Sciatic nerve (tissue), 2 donors: Measurements from ENCODE around the gene RNF186. TPM values are rescaled to one million over a fixed set of nuclear protein-coding genes. Genes with fewer than 3 reads are reported as not detected.
"Not testable (repeated sequence)": the region's sequence is repeated elsewhere in the genome, so short reads cannot be mapped to it uniquely, and the experiment has no call there.

Source experiments
- ATAC-seq: fragments of 200-7000 bp; cut with Tn5 transposase; one replicate; pipeline ENCODE4 v1.9.1; 2020; ENCODE audit warnings: mild to moderate bottlenecking, moderate library complexity
- DNase-seq: peaks from one replicate; pipeline ENCODE4 v3.0.0-alpha.2; 2020; ENCODE audit warnings: low spot score
- intact Hi-C: fragments of 100-400 bp; cut with DNase I; formaldehyde crosslinking; loops from one replicate; pipeline ENCODE4 v1.14.2; 2022
- total RNA-seq: library from RNA; stranded (reverse); fragmentation: NEBNext Ultra II Directional; extraction: Animal tissue kit (Norgen Biotek cat#: 25700); gene quantifications from one replicate; pipeline ENCODE4 v1.2.1, GENCODE V29; 2021
- donor health status: DM: no; HTN: no; CAD: no.
- donor health status: DM: no; HTN: no; CAD: no.

RNF186 gene
- total RNA-seq, 1 donor from 2014 or later: not detected

DNA sequence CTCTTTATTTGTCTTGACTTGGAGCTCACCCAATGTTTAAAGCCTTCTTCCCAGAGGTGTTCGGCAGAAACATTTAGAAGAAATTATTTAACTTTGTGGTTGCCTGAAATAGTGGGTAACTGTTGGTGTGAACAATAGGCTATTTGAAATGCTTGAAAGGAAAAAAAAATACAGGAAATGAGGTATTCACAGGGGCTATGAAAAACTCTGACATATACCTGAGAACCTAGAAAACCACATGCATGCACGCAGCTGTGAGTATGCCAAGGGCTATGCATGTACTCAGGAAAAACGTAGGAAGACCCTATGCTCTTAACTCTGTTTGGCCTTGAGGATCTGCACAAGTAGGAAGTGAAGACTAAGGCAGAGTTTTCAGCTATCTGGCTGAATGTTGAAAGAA is 16.4 kb upstream of the RNF186 start:
- DNase-seq: no peak
- intact Hi-C loops: no loop called here
- no peak for ATAC-seq

DNA sequence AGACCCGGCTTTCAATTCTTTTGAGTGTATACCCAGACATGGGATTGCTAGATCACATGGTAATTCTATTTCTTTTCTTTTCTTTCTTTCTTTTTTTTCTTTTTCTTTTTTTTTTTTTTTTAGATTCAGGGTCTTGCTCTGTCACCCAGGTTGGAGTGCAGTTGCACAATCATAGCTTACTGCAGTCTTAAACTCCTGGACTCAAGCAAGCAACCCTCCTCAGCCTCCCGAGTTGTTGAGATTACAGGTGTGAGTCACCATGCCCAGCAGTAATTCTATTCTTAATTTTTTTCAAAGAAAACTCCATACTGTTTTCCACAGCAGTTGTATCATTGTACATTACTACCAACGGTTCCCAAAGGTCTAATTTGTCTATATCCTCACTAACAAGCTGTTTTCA is 13.5 kb upstream of the RNF186 start:
- DNase-seq: no peak
- no peak for ATAC-seq
- intact Hi-C loops: no loop called here

DNA sequence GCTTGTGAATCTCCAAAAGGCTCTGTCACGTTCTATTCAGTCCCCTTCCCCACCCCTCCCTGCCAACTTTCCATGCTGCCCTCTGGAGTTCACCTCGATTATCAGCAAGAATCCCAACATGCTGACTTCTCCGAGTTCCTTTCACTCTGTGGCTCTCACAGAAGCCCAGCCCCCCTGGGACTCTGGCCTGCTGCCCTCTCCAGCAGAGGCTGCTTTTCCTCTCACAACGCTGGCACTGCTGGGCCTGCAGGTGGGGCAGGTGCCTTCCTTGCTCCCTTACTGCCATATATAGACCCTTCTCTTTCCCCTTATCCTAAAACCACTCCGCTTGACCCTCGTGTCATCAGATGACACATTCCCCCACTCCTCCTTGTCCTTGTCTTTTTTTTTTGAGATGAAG is 10.2 kb upstream of the RNF186 start:
- ATAC-seq (no peak), DNase-seq (no peak)
- intact Hi-C loops: no loop called here

DNA sequence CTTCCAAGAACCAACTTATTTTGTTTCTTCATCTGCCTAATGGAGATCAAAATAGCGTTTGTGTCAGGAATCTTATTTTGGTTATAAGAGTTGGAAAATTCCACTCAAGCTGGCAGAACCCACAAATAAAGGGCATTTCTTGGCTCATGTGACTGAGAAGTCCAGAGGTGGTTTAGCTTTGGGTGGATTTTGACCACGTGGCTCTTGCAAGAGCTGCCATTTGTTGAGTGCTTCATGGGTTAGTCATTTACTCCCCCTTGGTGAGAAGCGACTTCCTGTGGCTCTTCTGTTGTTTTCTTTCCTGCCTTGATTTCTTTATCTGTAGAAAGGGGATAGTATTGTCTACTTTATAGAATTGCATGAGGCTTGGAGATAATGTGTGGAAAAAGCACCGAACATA is 9.5 kb upstream of the RNF186 start:
- intact Hi-C loops: no loop called here
- ATAC-seq (no peak), DNase-seq (no peak)

DNA sequence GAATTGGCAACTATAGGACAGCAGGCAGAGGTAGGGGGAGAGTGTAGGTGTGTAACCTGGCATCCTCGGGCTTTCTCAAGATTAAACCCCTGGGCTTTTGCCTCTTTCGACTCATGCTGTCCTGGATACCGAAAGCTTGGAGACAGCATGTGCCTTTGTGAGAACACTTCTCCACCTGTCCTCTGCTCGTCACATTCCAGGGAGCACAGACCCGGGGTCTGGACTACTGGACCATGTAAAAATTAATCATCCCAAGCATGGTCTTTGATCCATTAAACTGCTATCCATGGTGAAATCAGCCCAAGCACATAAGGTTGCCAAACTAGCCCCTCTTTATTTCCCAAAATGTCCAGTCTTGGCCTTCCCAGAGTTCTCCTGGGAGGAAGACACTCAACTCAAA is 9.0 kb upstream of the RNF186 start:
- ATAC-seq: no peak
- no peak for DNase-seq
- intact Hi-C loops: no loop called here

DNA sequence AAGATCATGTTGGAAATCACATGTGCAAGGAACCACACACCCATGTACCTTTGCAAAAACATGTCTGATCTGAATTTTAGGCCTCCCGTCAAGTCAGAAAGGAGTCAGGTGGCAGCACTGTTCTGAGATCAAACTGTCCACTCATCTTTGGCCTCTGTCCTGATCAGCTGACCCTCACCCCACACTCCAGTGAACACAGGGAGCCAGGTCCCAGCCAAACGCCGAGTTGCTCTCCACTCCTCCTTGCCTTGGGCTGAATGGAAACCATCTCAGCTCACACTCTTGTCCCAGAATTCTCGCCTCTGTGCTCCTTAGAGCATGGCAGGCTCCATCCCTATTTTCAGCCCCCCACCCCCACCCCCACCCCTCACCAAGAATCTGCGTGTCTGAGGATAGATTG is 4.6 kb upstream of the RNF186 start:
- intact Hi-C loops: loop anchor here (10.0 kb wide), 1 partner anchor 55 kb away; no protein-coding TSS in a partner anchor
- DNase-seq: no peak
- no peak for ATAC-seq

DNA sequence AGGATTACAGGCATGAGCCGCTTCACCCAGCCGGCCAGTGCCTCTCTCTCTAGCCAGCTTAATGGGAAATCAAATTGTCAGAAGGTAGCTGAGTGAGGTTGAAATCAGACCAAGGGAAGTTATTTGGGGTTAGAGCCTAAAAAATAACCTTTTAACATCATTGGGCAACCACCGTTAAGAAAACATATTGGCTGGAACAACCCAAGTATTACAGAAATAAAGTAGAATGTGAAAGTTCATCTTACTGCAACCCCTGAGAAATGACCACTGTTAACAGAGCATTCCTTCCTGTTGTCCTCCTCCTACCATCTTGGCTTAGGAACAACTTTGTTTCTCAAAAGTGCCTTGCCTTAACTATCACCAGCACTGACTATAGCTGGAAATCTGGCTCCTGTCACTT is 3.2 kb upstream of the RNF186 start:
- DNase-seq (no peak), ATAC-seq (peak; percentile 64)
- intact Hi-C loops: loop anchor here (10.0 kb wide), 1 partner anchor 54 kb away; no protein-coding TSS in a partner anchor

DNA sequence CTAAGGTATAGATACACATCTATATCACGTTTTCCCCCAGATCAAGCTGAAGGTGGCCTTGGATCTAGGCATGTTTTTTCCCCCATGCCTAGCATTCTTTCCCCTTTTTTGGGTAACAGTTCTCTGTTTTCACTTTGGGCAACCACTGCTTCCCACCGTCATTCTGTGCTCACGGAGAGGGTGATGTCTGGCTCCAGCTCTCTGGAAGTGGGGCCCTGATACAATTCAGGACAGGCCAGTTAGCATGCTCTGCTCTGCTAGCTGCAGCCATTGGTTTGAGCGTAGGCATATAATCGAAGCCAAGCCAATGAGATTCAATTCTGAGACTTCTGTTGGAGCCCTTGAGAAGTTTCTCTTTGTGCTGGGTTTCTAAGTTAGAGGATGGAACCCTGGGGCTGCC is 2.1 kb upstream of the RNF186 start:
- intact Hi-C loops: loop anchor here (10.0 kb wide), 1 partner anchor 52 kb away; no protein-coding TSS in a partner anchor
- DNase-seq: no peak
- no peak for ATAC-seq

DNA sequence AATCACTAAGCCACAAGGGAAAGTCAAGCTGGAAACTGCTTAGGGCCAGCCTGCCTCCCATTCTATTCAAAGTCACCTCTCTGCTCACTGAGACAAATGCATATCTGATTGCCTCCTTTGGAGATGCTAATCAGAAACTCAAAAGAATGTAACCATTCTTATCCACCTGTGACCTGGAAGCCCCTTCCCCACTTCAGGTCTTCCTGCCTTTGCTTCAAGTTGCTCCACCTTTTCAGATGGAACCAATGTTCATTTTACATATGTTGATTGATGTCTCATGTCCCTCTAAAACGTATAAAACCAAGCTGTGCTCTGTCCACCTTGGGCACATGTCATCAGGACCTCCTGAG is 1.6 kb upstream of the RNF186 start:
- intact Hi-C loops: loop anchor here (10.0 kb wide), 1 partner anchor 52 kb away; no protein-coding TSS in a partner anchor

DNA sequence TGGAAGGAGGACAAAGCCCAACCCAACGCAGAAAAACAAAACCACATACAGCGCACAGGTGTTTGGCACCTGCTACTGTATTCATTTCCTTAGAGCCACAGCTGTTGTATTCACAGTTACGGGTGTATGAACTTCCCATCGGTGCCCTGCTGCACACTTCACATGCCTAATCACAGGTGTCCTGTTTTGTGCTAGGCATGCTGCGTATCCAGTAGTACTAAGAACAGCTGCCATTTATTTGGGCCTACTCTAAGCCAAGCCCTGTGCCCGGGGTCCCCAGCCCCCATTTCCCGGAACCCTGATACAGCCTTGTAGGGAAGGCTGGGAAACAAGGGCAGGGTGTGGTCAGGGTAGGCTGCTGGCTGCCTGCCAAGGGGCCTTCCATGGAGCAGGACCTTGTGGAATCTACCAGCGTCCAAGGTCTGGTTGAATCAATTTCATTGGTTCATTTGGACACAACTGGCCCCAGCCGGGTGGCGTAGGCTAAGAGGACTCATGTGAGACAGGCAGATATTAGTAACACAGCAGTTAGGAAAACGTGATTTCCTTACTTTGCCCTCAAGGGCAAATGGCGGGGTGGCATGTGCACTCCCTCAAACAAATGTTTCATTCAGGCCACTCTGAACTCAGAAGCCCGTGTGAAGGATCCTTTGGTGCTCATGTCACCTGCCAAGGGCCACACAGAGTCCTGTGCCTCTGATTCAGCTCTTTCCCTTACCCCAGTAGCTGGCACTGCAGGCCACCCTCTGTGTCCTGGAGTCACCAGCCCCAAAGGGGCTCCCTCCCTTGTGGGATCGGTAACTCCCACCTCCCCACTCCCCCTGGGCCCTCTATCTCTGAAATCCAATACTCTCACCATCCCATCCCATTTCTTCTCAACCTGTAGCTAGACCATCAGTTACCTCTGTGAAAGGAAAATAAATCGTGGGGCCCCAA is 986 bp upstream of the RNF186 start:
- no peak for ATAC-seq
- DNase-seq: no peak
- intact Hi-C loops: loop anchor here (10.0 kb wide), 1 partner anchor 51 kb away; no protein-coding TSS in a partner anchor

More for the DNA sequence above, 1.6 kb upstream of the RNF186 start:
- not testable (repeated sequence) for ATAC-seq, DNase-seq

DNA sequence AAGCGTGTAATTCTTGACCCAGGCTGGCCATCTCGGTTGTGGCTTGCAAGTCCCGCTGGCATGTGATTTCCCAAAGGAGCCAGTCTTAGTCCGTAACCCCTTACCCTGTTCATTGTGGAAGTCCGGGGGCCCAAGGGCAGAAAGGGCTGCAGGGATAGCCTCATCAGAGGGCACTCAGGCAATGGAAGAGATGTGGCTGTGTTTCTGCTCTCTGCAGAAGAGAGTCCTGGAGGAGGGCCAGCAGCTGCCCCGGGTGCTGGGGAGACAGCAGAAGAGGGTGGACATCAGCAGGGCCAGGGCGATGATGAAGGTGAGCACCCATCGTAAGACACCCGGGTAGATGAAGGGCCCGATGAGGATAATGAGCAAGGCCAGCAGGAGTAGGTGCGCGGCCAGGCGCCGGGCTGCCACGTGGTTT is 830 bp downstream of the RNF186 start:
- ATAC-seq: no peak
- intact Hi-C loops: loop anchor here (10.0 kb wide), 1 partner anchor 49 kb away; no protein-coding TSS in a partner anchor
- DNase-seq: no peak

DNA sequence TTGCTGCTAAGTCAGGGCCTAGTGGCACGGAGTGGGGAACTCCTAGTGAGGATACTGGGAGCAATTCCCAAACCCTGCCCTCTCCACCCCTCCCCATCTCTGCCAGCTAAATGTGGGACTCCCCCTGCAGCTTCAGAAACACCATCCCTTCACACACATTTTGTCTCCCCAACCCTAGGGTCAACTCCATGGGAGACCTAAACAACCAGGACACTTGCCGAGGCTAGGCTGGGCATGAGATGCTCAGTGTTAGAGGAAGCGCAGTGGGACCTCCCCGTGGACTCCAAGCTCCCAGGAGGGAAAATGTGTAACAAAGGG is 1.5 kb downstream of the RNF186 start:
- intact Hi-C loops: loop anchor here (10.0 kb wide), 1 partner anchor 49 kb away; no protein-coding TSS in a partner anchor
- no peak for DNase-seq
- ATAC-seq: no peak

DNA sequence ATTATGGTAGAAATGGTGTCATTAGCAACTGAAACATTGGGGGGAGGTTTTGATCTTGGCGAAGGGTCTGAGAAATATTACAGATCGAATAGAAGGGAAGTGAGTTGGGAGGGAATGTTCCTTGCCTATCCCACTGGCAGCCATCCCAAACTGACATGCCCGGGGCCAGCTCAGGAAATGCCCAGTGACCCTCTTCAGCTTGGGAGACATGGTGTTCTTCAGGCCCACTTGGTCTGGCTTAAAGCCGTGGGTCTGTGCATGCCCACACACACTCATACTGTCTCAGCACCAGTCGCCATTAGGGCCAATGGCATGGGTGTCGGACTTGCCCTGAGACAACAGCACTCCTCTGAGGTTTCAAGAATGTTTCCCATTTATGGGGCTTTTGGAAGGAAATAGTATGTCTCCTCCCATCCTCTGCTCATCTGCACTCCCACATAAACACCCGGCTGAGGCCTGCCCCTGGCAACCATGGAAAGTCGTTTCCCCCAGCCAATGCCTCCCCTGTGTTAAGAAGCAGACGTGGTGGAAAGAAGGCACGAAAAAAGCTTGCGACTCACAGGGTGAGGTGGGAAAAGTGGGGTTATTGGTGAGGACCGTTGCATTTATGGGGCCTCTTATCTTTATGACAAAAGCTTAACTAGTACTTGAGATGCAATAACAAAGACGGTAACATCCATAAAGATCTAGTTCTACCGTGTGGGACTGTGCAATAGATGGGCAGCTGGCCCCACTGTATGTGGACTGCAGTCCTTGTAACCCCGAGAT is 2.0 kb downstream of the RNF186 start:
- no peak for DNase-seq
- intact Hi-C loops: loop anchor here (10.0 kb wide), 1 partner anchor 48 kb away; no protein-coding TSS in a partner anchor

DNA sequence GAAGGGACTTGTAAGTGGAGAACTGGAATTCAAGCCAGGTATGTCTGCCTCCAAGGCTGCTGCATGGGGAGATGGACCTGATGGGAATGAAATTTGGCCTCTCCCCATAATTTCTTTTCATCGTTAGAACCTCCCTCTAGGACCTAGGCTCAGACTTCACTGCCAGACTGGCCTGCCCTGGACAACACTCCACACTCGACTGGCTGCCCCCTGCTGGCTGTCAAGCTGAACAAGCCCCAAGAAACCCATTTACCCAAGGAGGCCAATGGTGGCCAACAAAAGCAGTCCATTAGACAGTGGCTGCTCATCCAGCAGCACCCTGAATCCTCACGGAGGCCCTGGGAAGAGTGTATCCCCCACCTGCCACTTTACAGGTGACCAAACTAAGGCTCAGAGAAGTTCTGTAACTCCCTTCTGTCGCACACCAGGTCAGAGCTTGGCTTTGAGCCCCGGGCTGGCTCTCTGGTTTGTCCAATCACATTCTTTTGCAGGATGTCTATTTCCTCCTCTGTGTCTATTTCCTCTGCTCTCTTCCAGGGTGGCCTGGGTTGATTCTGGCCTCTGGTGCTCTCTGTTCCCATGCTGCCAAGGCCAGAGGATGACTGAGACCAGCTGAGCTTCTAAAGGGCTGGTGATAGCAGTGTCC is 3.8 kb downstream of the RNF186 start:
- ATAC-seq: peak; percentile 46
- intact Hi-C loops: loop anchor here (10.0 kb wide), 1 partner anchor 47 kb away; no protein-coding TSS in a partner anchor

More for the DNA sequence above, 2.0 kb downstream of the RNF186 start:
- ATAC-seq: no peak

DNA sequence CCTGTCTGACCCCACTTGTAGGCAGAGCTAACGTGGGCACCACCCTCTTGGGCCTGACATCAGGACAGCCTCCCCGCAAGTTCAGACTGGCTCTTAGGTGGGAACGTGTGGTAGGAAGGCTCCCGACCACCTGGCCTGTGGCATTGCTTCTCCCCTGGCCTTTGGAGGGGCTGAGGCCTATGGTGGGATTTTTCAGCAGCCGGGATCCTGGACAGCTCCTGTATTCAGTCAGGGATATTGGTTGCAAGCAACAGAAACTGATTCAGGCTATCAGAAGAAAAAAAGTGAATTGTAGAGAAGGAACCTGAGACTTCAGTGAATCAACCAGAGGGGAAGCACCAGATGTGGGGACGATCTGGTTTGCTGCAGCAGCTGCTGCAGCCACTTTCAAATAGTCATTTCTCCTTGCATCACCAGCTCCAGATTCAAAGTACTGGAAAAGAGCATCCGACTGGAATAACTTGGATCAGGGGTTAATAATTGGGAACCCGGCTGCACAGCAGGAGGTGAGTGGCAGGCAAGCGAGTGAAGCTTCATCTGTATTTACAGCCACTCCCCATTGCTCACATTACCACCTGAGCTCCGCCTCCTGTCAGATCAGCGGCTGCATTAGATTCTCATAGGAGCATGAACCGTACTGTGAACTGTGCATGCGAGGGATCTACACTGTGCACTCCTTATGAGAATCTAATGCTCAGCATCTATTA is 5.9 kb downstream of the RNF186 start:
- intact Hi-C loops: no loop called here
- no peak for ATAC-seq
- DNase-seq: no peak

More for the DNA sequence above, 3.8 kb downstream of the RNF186 start:
- DNase-seq: peak; percentile 66

DNA sequence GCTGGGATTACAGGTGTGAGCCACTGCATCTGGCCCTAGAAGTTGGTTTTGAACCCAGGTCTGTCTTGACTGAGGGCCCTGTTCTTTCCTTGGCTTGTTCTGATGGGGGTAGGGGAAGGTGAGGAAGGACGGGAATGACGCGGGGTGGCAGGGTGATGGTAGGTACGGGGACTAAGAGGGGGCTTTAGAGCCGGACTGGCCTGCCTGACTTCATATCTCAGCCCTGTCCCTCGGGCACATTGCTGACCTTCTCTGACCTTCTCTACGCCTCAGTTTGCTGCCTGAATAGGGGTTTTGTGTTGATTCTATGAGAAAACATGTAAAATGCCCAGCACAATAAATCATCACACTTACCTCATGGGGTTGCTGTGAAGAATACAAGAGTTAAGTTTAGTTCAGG is 6.7 kb downstream of the RNF186 start:
- ATAC-seq (no peak), DNase-seq (no peak)
- intact Hi-C loops: no loop called here

DNA sequence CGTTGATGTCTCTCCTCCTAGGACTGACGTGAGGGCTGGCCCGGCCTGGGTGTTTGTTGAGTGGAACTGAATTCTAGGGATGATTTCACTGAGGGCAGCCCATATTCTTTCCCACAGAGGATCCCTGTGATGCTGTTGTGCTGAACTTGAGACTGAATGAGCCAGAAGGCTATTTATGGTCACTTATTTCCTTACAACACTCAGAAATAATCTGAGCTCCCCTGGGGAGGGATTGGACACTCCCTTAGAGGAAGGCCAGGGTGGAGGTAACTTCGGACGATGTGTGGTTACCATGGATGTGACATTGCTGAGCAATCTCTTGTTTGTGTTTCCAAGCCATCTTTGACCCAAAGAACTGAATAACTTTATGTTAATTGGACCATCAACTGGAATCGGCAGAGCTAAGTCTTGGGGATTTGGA is 10.2 kb downstream of the RNF186 start:
- ATAC-seq (peak; percentile 47), DNase-seq (peak; percentile 31)
- intact Hi-C loops: no loop called here

DNA sequence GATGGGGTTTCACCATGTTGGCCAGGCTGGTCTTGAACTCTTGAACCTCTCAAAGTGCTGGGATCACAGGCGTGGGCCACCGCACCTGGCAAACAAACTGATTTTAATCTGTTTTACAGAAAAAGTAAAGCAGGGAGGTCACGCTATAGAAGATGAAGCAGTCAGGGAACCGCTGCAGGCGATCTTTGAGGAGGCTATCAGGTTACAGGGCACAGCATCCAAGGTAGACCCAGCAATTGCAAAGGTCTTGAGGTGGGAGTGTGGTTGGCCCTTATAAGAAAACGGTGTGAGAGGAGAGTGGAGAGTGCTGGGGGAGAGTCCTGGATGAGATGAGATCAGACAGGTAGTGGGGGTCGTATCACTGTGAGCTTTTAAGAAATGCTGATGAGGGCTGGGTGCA is 12.8 kb downstream of the RNF186 start:
- no peak for DNase-seq
- no peak for ATAC-seq
- intact Hi-C loops: no loop called here
